ENCODE results near the gene SH3GL3. TPM values are rescaled to one million over a fixed set of nuclear protein-coding genes. Genes with fewer than 3 reads are reported as not detected.

SH3GL3 gene
- 0.18 and 0.28 TPM in 2 replicates for total RNA-seq

GRCh38 chr15:83446904-83447709, at the start of gene SH3GL3:
TSS of gene SH3GL3 (plus strand) at chr15:83447341. CDS start at chr15:83447534, 193 bp downstream.

DNA sequence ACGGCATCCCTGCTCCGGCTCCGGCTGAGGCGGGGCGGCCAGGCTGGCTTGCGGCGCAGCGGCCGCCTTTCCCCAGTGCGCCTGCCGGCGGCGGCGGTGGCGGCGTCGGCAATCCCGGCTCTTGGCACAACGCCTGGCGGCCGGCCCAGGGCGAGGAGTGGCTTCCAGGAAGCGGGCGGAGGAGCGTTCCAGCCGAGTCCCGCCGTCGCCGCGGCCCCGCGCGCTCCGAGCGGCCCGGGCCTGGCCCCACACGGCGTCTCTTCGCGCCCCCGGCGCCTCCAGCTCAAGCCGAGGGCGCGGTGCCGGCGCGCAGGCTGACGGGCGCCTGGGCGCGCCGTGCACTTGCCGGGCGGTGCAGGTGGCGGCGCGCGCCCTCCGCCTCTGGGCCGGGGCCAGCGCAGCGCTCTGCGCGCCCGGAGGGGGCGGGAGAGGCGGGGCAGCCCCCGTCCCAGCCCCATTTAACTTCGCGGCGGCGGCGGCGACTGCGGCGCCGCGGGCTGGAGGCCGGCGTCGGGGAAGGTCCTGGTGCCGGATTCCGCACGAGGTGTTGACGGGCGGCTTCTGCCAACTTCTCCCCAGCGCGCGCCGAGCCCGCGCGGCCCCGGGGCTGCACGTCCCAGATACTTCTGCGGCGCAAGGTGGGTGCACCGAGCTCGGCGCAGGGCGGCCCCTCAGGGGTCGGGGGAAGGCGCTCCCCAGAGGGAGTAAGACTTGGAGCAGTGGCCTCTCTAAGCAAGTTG, 206.7 kb downstream of the SH3GL3 start, which contains the start of gene ADAMTSL3:
Gene ADAMTSL3 (plus strand): TSS at position 485 of the 740 bp plus-strand sequence. CDS start 1,639 bp downstream, outside the sequence.

Other genes starting within 250 kb of the SH3GL3 start
- 21.6 and 42.0 TPM in 2 replicates for gene HDGFL3, start 239.5 kb upstream of the SH3GL3 start, total RNA-seq
- 7.3 and 8.7 TPM in 2 replicates for gene BNC1, start 162.7 kb upstream of the SH3GL3 start, total RNA-seq
- 0.14 and 0.18 TPM in 2 replicates for gene ADAMTSL3, start 206.8 kb downstream of the SH3GL3 start, total RNA-seq

Data from smooth muscle cell of bladder (primary cell).